Dermis blood vessel endothelial cell (primary cell): ENCODE results near the gene RNF150. TPM values are rescaled to one million over a fixed set of nuclear protein-coding genes. Genes with fewer than 3 reads are reported as not detected.

ENCODE experiments used
- DNase-seq: peaks from one replicate; pipeline ENCODE4 v3.0.0; 2010
- total RNA-seq: library from RNA; depleted of rRNA; stranded (reverse); fragments of >200 nt; gene quantifications from 2 replicates; pipeline ENCODE4 v1.2.3, GENCODE V29; 2014

The RNF150 gene
- total RNA-seq, 1 donor from 2014 or later, result 0.17 TPM

GRCh38 chr4:141131723-141132071 lies 1.6 kb downstream of the RNF150 start:
- DNase-seq, result no peak

GRCh38 chr4:141130947-141131605 lies 2.2 kb downstream of the RNF150 start:
- DNase-seq, result no peak

- DNase-seq, result no peak
Measured at GRCh38 chr4:141127884-141128283, 5.4 kb downstream of the RNF150 start.

GRCh38 chr4:141126769-141127168 lies 6.5 kb downstream of the RNF150 start:
- DNase-seq, result no peak

GRCh38 chr4:141124224-141124623 lies 9.0 kb downstream of the RNF150 start:
- no peak for DNase-seq

- no peak for DNase-seq
Measured at GRCh38 chr4:141121768-141122454, 11.4 kb downstream of the RNF150 start.

GRCh38 chr4:141121101-141121500 lies 12.2 kb downstream of the RNF150 start:
- no peak for DNase-seq

GRCh38 chr4:141120036-141120593 lies 13.2 kb downstream of the RNF150 start:
- no peak for DNase-seq

GRCh38 chr4:141119071-141119470 lies 14.2 kb downstream of the RNF150 start:
- no peak for DNase-seq

- DNase-seq, result no peak
Measured at GRCh38 chr4:141118381-141118780, 14.9 kb downstream of the RNF150 start.

GRCh38 chr4:141117935-141118334 lies 15.3 kb downstream of the RNF150 start:
- no peak for DNase-seq

- DNase-seq, result no peak
Measured at GRCh38 chr4:141109983-141110382, 23.3 kb downstream of the RNF150 start.

- DNase-seq, result no peak
Measured at GRCh38 chr4:141107927-141108326, 25.3 kb downstream of the RNF150 start.

- DNase-seq, result no peak
Measured at GRCh38 chr4:141102367-141102766, 30.9 kb downstream of the RNF150 start.

GRCh38 chr4:141101511-141101910 lies 31.8 kb downstream of the RNF150 start:
- no peak for DNase-seq

GRCh38 chr4:141099326-141099725 lies 33.9 kb downstream of the RNF150 start:
- no peak for DNase-seq

GRCh38 chr4:141098163-141098562 lies 35.1 kb downstream of the RNF150 start:
- no peak for DNase-seq

GRCh38 chr4:141090473-141090872 lies 42.8 kb downstream of the RNF150 start:
- DNase-seq, result no peak

- no peak for DNase-seq
Measured at GRCh38 chr4:141081921-141082395, 51.3 kb downstream of the RNF150 start.

GRCh38 chr4:141080668-141081067 lies 52.6 kb downstream of the RNF150 start:
- DNase-seq, result no peak

- DNase-seq, result no peak
Measured at GRCh38 chr4:141079393-141079930, 53.8 kb downstream of the RNF150 start.

- DNase-seq, result no peak
Measured at GRCh38 chr4:141078871-141079270, 54.4 kb downstream of the RNF150 start.

GRCh38 chr4:141077611-141078225 lies 55.6 kb downstream of the RNF150 start:
- DNase-seq, result no peak
